Left ventricle myocardium inferior (tissue), 1 donor: ENCODE data around the gene IL32. TPM values are rescaled to one million over a fixed set of nuclear protein-coding genes. Genes with fewer than 3 reads are reported as not detected.

Experiments used
- DNase-seq: peaks from one replicate; pipeline ENCODE4 v3.0.0-alpha.2; 2020
- H3K27ac ChIP-seq: fragments of 200-600 bp; replicated peaks from 2 replicates; pipeline ENCODE4 v1.8.0; 2021
- H3K27me3 ChIP-seq: fragments of 200-600 bp; 2 replicates; pipeline ENCODE4 v1.8.0; 2021; ENCODE audit warnings: low read depth
- H3K36me3 ChIP-seq: fragments of 200-600 bp; 2 replicates; pipeline ENCODE4 v1.8.0; 2021
- H3K4me1 ChIP-seq: fragments of 200-600 bp; 2 replicates; pipeline ENCODE4 v1.8.0; 2021
- H3K4me3 ChIP-seq: fragments of 200-600 bp; 2 replicates; pipeline ENCODE4 v1.8.0; 2021; ENCODE audit warnings: mild to moderate bottlenecking, moderate library complexity
- H3K9me3 ChIP-seq: fragments of 200-600 bp; replicated peaks from 2 replicates; pipeline ENCODE4 v1.8.0; 2021
- intact Hi-C: fragments of 100-400 bp; cut with micrococcal nuclease; formaldehyde crosslinking; loops from one replicate; pipeline ENCODE4 v1.11.0; 2022
- total RNA-seq: library from RNA; stranded (reverse); fragmentation: NEBNext Ultra II Directional; extraction: Animal tissue kit (Norgen Biotek cat#: 25700); gene quantifications from one replicate; pipeline ENCODE4 v1.2.1, GENCODE V29; 2021
- TF ChIP-seq, protein P1 (sequence below): fragments of 200-600 bp; IDR thresholded peaks from 2 replicates; pipeline ENCODE4 v1.8.0; 2021; ENCODE audit warnings: antibody characterized with exemption, mild to moderate bottlenecking, borderline replicate concordance
- donor health status: DM: no; HTN: yes; CAD: no; lungs with severe emphysema.

The IL32 gene
- total RNA-seq, 1 donor from 2014 or later = 36.3 TPM

DNA sequence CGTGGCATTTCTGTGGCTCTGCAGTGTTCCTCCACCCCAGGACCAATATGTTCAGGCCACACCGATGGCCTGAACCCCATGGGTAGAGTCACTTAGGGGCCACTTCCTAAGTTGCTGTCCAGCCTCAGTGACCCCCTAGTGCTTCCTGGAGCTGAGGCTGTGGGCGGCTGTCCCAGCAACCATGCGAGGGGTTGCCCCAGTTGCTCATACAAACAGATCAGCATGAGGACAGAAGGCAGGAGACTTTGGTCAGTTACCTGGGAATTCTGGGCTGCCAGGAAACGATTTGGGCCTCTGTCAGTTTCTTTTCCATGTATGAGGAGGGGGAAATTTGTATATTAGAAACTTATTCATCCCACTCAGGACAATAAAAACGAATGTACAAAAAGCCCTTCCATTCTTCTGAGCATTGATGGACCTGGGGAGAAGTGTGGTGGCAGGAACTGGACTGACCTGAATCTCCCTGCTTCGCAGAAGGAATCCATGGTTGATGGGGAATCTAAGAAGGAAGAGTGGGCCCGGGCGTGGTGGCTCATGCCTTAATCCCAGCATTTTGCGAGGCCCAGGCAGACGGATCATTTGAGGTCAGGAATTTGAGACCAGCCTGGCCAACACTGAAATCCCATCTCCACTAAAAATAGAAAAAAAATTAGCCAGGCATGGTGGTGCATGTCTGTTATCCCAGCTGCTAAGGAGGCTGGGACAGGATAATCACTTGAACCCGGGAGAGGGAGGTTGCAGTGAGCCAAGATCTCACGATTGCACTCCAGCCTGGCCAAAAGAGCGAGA lies 4.9 kb upstream of the IL32 start:
- Histone ChIP-seq H3K27ac (peak overlapping the region; percentile 90), H3K36me3 (no peaks in the 10 kb centered on the region), H3K4me3 (no peak overlapping the region), H3K27me3 (no peaks in the 10 kb centered on the region), H3K9me3 (no peaks in the 10 kb centered on the region), H3K4me1 (peaks cover 45% of the 10 kb centered on the region)
- TF ChIP-seq, protein P1, sequence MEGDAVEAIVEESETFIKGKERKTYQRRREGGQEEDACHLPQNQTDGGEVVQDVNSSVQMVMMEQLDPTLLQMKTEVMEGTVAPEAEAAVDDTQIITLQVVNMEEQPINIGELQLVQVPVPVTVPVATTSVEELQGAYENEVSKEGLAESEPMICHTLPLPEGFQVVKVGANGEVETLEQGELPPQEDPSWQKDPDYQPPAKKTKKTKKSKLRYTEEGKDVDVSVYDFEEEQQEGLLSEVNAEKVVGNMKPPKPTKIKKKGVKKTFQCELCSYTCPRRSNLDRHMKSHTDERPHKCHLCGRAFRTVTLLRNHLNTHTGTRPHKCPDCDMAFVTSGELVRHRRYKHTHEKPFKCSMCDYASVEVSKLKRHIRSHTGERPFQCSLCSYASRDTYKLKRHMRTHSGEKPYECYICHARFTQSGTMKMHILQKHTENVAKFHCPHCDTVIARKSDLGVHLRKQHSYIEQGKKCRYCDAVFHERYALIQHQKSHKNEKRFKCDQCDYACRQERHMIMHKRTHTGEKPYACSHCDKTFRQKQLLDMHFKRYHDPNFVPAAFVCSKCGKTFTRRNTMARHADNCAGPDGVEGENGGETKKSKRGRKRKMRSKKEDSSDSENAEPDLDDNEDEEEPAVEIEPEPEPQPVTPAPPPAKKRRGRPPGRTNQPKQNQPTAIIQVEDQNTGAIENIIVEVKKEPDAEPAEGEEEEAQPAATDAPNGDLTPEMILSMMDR = no peak
- DNase-seq = no peak
- intact Hi-C loops = no loop called here

DNA sequence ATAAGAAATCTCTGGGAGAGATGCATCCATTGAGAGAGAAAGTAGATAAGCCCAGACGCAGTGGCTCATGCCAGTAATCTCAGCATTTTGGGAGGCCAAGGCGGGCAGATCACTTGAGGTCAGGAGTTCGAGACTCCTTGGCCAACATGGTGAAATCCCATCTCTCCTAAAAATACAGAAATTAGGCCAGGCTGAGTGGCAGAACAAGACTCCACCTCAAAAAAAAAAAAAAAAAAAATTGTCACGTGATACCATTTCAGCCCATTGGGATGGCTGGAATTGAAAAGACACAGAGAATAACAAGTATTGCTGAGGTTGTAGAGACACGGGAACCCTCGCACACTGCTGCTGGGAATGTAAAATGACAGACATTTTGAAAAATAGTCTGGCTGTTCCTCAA lies 2.9 kb upstream of the IL32 start:
- no peak for DNase-seq
- Histone ChIP-seq H3K27ac (no peak overlapping the region), H3K9me3 (no peaks in the 10 kb centered on the region), H3K36me3 (no peaks in the 10 kb centered on the region), H3K27me3 (no peaks in the 10 kb centered on the region), H3K4me3 (no peak overlapping the region), H3K4me1 (peaks cover 53% of the 10 kb centered on the region)
- TF ChIP-seq, protein P1 = no peak
- intact Hi-C loops = no loop called here

DNA sequence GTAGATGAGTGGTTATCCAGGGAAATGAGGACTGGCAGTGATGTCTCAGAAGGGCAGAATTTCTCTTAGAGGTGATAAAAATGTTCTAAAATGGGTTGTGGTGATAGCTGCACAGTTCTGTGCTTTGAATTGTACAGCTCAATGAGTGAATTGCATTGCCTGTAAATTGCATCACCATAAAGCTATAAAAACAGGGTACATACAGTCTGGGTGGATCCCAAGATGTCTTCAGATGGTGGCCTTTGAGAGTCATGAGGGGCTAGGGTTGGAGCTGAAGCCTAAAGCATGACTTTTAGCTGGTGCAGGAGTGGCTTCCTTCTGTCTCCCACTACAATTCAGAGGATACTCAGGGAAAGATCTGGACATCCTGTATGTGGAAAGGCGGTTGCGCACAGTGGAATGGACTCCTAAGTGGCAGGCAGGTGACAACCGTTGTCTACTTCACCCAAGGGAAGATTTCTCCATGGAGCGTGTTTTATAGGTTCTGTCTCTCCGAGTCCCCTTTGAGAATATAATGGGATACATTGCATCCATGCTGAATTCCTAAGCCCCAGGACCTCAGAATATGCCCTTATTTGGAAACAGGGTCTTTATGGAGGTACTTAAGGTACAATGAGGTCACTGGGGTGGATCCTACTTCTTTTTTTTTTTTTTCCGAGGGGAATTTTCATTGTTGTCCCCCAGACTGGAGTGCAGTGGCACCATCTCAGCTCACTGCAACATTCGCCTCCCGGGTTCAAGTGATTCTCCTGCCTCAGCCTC lies 1.6 kb upstream of the IL32 start:
- intact Hi-C loops = no loop called here
- TF ChIP-seq, protein P1 = no peak
- Histone ChIP-seq H3K36me3 (peaks cover 9% of the 10 kb centered on the region), H3K27ac (peak overlapping the region; percentile 80), H3K27me3 (no peaks in the 10 kb centered on the region), H3K4me1 (peaks cover 51% of the 10 kb centered on the region), H3K9me3 (no peaks in the 10 kb centered on the region), H3K4me3 (no peak overlapping the region)
- no peak for DNase-seq

DNA sequence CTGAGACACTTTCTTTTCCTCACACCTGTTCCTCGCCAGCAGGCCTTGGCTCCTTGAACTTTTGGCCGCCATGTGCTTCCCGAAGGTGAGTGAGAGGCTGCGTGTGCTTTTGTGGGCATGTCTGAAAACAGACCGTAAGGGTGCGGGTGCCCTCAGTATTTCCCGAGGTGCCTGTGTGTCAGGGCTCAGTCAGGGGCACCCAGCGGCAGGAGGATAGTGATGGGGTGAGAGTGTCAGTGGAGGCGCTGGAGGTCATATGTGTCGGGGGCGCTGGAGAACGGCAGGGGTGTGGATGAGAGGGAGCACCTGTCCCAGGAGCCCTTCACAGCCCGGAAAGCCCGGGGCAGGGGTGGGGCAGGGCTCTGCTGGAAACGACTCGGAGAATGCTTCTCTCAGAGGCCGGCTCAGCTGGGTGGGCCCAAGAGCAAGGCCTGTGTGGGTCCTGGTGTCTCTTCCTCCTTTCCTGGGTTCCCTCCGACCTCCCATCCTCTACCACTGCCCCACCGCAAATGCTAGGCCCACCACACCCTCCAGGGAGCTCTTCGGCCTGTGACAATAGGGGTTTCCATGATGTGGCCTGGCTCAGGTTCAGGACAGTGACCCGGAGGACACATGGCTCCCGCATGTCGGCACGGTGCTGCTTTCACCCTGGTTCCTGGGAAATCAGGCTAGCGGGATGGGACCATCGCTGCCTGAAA lies 451 bp downstream of the IL32 start:
- Histone ChIP-seq H3K27me3 (no peaks in the 10 kb centered on the region), H3K4me3 (peak overlapping the region; percentile 69), H3K9me3 (no peaks in the 10 kb centered on the region), H3K36me3 (peaks cover 9% of the 10 kb centered on the region), H3K27ac (peak overlapping the region; percentile 80), H3K4me1 (peaks cover 31% of the 10 kb centered on the region)
- TF ChIP-seq, protein P1 = no peak
- intact Hi-C loops = no loop called here
- no peak for DNase-seq

DNA sequence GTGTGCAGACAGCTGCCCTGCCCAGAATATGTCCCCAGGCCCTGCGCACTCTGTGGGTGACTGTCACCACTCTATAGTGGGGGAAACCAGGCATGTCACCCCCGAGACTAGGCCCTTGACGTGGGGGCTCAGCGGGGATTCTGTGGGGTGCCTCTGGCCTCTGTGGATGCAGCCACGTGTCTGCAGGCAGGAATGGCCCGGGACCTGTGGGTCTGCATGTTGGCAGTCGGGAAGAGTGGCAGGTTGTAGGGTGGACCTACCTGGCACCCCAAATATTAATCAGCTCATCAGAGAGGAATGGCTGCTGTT lies 954 bp downstream of the IL32 start:
- H3K4me1 ChIP-seq = peaks cover 31% of the 10 kb centered on the region
- H3K27ac ChIP-seq = peak overlapping the region; percentile 80
- intact Hi-C loops = no loop called here
- H3K4me3 ChIP-seq = peak overlapping the region; percentile 69
- peaks cover 9% of the 10 kb centered on the region for H3K36me3 ChIP-seq
- H3K9me3 ChIP-seq = no peaks in the 10 kb centered on the region
- no peaks in the 10 kb centered on the region for H3K27me3 ChIP-seq
- TF ChIP-seq, protein P1 = no peak
- DNase-seq = no peak
